Mesendoderm (in vitro differentiated cells): Measurements from ENCODE around the gene BCAR3.

Experiments used
- DNase-seq: peaks from one replicate; pipeline ENCODE4 v3.0.0; 2013
- H2AK5ac ChIP-seq: 2 replicates; pipeline ENCODE4 v1.6.1; 2013; ENCODE audit warnings: low read length, inconsistent platforms
- H2BK120ac ChIP-seq: 2 replicates; pipeline ENCODE4 v1.6.1; 2013; ENCODE audit warnings: low read depth, mild to moderate bottlenecking, low read length, moderate library complexity, mixed read lengths
- H2BK15ac ChIP-seq: replicated peaks from 2 replicates; pipeline ENCODE4 v1.6.1; 2013; ENCODE audit warnings: low read depth, mild to moderate bottlenecking, moderate library complexity
- H2BK5ac ChIP-seq: 2 replicates; pipeline ENCODE4 v1.6.1; 2013; ENCODE audit warnings: low read length, inconsistent platforms
- H3K18ac ChIP-seq: 2 replicates; pipeline ENCODE4 v1.6.1; 2013; ENCODE audit warnings: mild to moderate bottlenecking, low read length, mixed read lengths
- H3K23ac ChIP-seq: one replicate; pipeline ENCODE4 v1.6.1; 2013; ENCODE audit warnings: low read length
- H3K27ac ChIP-seq: 2 replicates; pipeline ENCODE4 v1.5.1; 2013; ENCODE audit warnings: low read depth, mild to moderate bottlenecking, inconsistent platforms, low read length, moderate library complexity
- H3K27me3 ChIP-seq: 2 replicates; pipeline ENCODE4 v1.6.1; 2013; ENCODE audit warnings: low read length, control low read depth, mild to moderate bottlenecking, inconsistent platforms; ENCODE audit not compliant: insufficient read depth, poor library complexity
- H3K36me3 ChIP-seq: 2 replicates; pipeline ENCODE4 v1.6.1; 2013; ENCODE audit warnings: low read length, inconsistent platforms; ENCODE audit not compliant: control insufficient read depth, insufficient read depth
- H3K4ac ChIP-seq: one replicate; pipeline ENCODE4 v1.6.1; 2013; ENCODE audit warnings: low read depth, mild to moderate bottlenecking, low read length, moderate library complexity
- H3K4me1 ChIP-seq: 2 replicates; pipeline ENCODE4 v1.6.1; 2013; ENCODE audit warnings: low read depth, low read length, inconsistent platforms; ENCODE audit not compliant: control insufficient read depth
- H3K4me2 ChIP-seq: 2 replicates; pipeline ENCODE4 v1.6.1; 2013; ENCODE audit warnings: low read length
- H3K4me3 ChIP-seq: 2 replicates; pipeline ENCODE4 v1.5.1; 2013; ENCODE audit warnings: mild to moderate bottlenecking, low read length
- H3K56ac ChIP-seq: one replicate; pipeline ENCODE4 v1.6.1; 2013; ENCODE audit warnings: low read length
- H3K79me1 ChIP-seq: 2 replicates; pipeline ENCODE4 v1.6.1; 2013; ENCODE audit warnings: low read length, inconsistent platforms
- H3K79me2 ChIP-seq: 2 replicates; pipeline ENCODE4 v1.6.1; 2013; ENCODE audit warnings: mild to moderate bottlenecking, low read length; ENCODE audit not compliant: control insufficient read depth, insufficient read depth
- H3K9ac ChIP-seq: 2 replicates; pipeline ENCODE4 v1.6.1; 2013; ENCODE audit warnings: low read length, inconsistent platforms
- H4K5ac ChIP-seq: one replicate; pipeline ENCODE4 v1.6.1; 2013; ENCODE audit warnings: low read length
- H4K8ac ChIP-seq: one replicate; pipeline ENCODE4 v1.6.1; 2013; ENCODE audit warnings: low read depth, mild to moderate bottlenecking, control low read depth, low read length, moderate library complexity
- WGBS: extraction: QIAGEN DNeasy Blood & Tissue Kit; methylation state at CpG from one replicate; pipeline ENCODE4 v1.1.7; 2013; ENCODE audit warnings: low lambda C conversion rate, missing lambda C conversion rate; ENCODE audit not compliant: insufficient coverage; ENCODE audit errors: extremely low coverage; 5-methylcytosine and 5-hydroxymethylcytosine counted together

BCAR3 gene

GRCh38 chr1:93678946-93679480, 2.6 kb downstream of the BCAR3 start:
- H2BK120ac ChIP-seq: no peak overlapping the region
- H4K5ac ChIP-seq: no peak overlapping the region
- peak overlapping the region; percentile 21 for H3K4me2 ChIP-seq
- H3K18ac ChIP-seq: peak overlapping the region; percentile 77
- H3K79me1 ChIP-seq: peaks cover 23% of the 10 kb centered on the region
- H3K4ac ChIP-seq: no peak overlapping the region
- H3K56ac ChIP-seq: peak overlapping the region; percentile 61
- H3K23ac ChIP-seq: no peak overlapping the region
- peak overlapping the region; percentile 48 for H3K27ac ChIP-seq
- H3K4me3 ChIP-seq: no peak overlapping the region
- H2AK5ac ChIP-seq: no peak overlapping the region
- no CpG with 5 or more reads among the region's 4 CpGs for WGBS
- DNase-seq: peak; percentile 89
- no peaks in the 10 kb centered on the region for H3K27me3 ChIP-seq
- peak overlapping the region; percentile 45 for H3K9ac ChIP-seq
- peaks cover 18% of the 10 kb centered on the region for H3K4me1 ChIP-seq
- peaks cover 2% of the 10 kb centered on the region for H3K36me3 ChIP-seq
- peak overlapping the region; percentile 4 for H2BK5ac ChIP-seq
- no peak overlapping the region for H4K8ac ChIP-seq
- no peak overlapping the region for H2BK15ac ChIP-seq
- H3K79me2 ChIP-seq: peaks cover 65% of the 10 kb centered on the region

DNA sequence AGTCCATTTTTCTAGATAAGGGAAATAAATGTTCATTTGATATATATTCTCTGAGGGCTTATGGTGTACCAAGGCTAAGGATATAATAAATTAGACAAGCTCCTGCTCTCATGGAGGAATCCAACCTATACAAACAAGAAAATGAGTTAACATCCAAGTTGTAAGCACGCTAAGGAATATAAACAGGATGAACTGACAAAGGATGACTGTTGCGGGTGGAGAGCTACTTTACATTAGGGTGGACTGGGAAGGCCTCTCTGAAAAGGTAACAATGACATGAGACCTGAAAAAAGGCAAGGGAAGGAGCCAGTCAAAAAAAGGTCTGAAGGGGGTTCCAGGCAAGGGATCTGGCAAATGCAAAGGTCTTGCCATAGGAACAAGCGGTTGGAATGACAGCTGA, 3.1 kb downstream of the BCAR3 start:
- no peak overlapping the region for H4K8ac ChIP-seq
- H3K27ac ChIP-seq: peak overlapping the region; percentile 42
- peaks cover 18% of the 10 kb centered on the region for H3K4me1 ChIP-seq
- peaks cover 2% of the 10 kb centered on the region for H3K36me3 ChIP-seq
- peak overlapping the region; percentile 32 for H3K18ac ChIP-seq
- WGBS: no CpG with 5 or more reads among the region's 3 CpGs
- H3K23ac ChIP-seq: no peak overlapping the region
- H3K27me3 ChIP-seq: no peaks in the 10 kb centered on the region
- H2BK15ac ChIP-seq: no peak overlapping the region
- H4K5ac ChIP-seq: no peak overlapping the region
- no peak for DNase-seq
- H3K4ac ChIP-seq: no peak overlapping the region
- no peak overlapping the region for H2AK5ac ChIP-seq
- peak overlapping the region; percentile 25 for H3K56ac ChIP-seq
- no peak overlapping the region for H2BK5ac ChIP-seq
- H3K79me1 ChIP-seq: peaks cover 23% of the 10 kb centered on the region
- H3K79me2 ChIP-seq: peaks cover 66% of the 10 kb centered on the region
- H2BK120ac ChIP-seq: no peak overlapping the region
- no peak overlapping the region for H3K4me3 ChIP-seq
- H3K9ac ChIP-seq: peak overlapping the region; percentile 45
- H3K4me2 ChIP-seq: peak overlapping the region; percentile 10

DNA sequence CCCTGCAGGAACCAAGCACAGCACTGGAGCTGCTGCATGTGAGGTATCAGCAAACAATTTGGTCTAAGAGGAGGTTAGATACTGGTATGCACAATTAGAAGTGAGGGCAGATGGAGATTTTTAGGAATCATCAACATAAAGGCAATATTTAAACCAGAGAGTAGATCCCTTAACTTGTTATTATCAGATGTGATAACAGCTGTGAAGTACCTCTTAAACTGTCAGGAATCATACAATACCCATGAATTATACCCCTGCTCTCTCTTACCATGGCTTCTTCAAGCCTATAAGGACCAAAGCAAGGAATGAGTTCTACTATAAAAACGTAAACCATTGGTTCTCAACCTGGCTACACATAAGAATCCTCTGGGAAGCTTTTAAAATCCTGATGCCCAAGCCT, 3.9 kb downstream of the BCAR3 start:
- no peak overlapping the region for H3K4me3 ChIP-seq
- H3K27ac ChIP-seq: no peak overlapping the region
- H3K79me1 ChIP-seq: peaks cover 31% of the 10 kb centered on the region
- H3K23ac ChIP-seq: no peak overlapping the region
- H2BK15ac ChIP-seq: no peak overlapping the region
- H3K36me3 ChIP-seq: peaks cover 4% of the 10 kb centered on the region
- no peak overlapping the region for H3K9ac ChIP-seq
- H3K4me2 ChIP-seq: no peak overlapping the region
- H3K4me1 ChIP-seq: peaks cover 20% of the 10 kb centered on the region
- H3K27me3 ChIP-seq: no peaks in the 10 kb centered on the region
- DNase-seq: no peak
- peak overlapping the region; percentile 67 for H3K56ac ChIP-seq
- peak overlapping the region; percentile 31 for H2AK5ac ChIP-seq
- H2BK5ac ChIP-seq: peak overlapping the region; percentile 22
- no peak overlapping the region for H3K18ac ChIP-seq
- no peak overlapping the region for H2BK120ac ChIP-seq
- H4K5ac ChIP-seq: no peak overlapping the region
- no CpG with 5 or more reads among the region's 1 CpG for WGBS
- H3K79me2 ChIP-seq: peaks cover 73% of the 10 kb centered on the region
- no peak overlapping the region for H3K4ac ChIP-seq
- no peak overlapping the region for H4K8ac ChIP-seq

GRCh38 chr1:93676427-93676826, 5.2 kb downstream of the BCAR3 start:
- Histone ChIP-seq H3K36me3 (peaks cover 4% of the 10 kb centered on the region), H3K56ac (peak overlapping the region; percentile 27), H3K18ac (no peak overlapping the region), H3K79me2 (peaks cover 80% of the 10 kb centered on the region), H3K4me1 (peaks cover 20% of the 10 kb centered on the region), H3K27ac (no peak overlapping the region), H3K27me3 (no peaks in the 10 kb centered on the region), H2AK5ac (no peak overlapping the region), H3K4ac (no peak overlapping the region), H4K5ac (no peak overlapping the region), H2BK15ac (no peak overlapping the region), H3K9ac (peak overlapping the region; percentile 1), H3K4me2 (no peak overlapping the region), H3K23ac (no peak overlapping the region), H2BK120ac (no peak overlapping the region), H2BK5ac (no peak overlapping the region), H3K79me1 (peaks cover 34% of the 10 kb centered on the region), H4K8ac (no peak overlapping the region), H3K4me3 (no peak overlapping the region)
- no CpG with 5 or more reads among the region's 6 CpGs for WGBS
- DNase-seq: no peak

- Histone ChIP-seq H3K4me1 (peaks cover 20% of the 10 kb centered on the region), H3K4ac (no peak overlapping the region)
- DNase-seq: no peak
Measured at GRCh38 chr1:93675931-93676330, 5.7 kb downstream of the BCAR3 start.

GRCh38 chr1:93675271-93675670, 6.4 kb downstream of the BCAR3 start:
- WGBS: no CpG with 5 or more reads among the region's 3 CpGs
- H3K4me1 ChIP-seq: peaks cover 22% of the 10 kb centered on the region
- DNase-seq: no peak

More at GRCh38 chr1:93675931-93676330, 5.7 kb downstream of the BCAR3 start:
- Histone ChIP-seq H3K9ac (peak overlapping the region; percentile 1), H3K4me3 (no peak overlapping the region), H3K79me2 (peaks cover 75% of the 10 kb centered on the region), H3K18ac (no peak overlapping the region), H2BK5ac (no peak overlapping the region), H2BK120ac (no peak overlapping the region), H3K36me3 (peaks cover 4% of the 10 kb centered on the region), H4K5ac (no peak overlapping the region), H3K79me1 (peaks cover 34% of the 10 kb centered on the region), H3K27me3 (no peaks in the 10 kb centered on the region), H3K23ac (no peak overlapping the region), H2BK15ac (no peak overlapping the region), H3K4me2 (no peak overlapping the region), H2AK5ac (no peak overlapping the region), H3K27ac (no peak overlapping the region), H3K56ac (no peak overlapping the region), H4K8ac (no peak overlapping the region)
- no CpG with 5 or more reads among the region's 5 CpGs for WGBS

More at GRCh38 chr1:93675271-93675670, 6.4 kb downstream of the BCAR3 start:
- H2BK120ac ChIP-seq: no peak overlapping the region
- no peak overlapping the region for H3K4ac ChIP-seq
- no peak overlapping the region for H3K56ac ChIP-seq
- no peak overlapping the region for H3K23ac ChIP-seq
- peak overlapping the region; percentile 4 for H3K9ac ChIP-seq
- no peak overlapping the region for H3K4me2 ChIP-seq
- peak overlapping the region; percentile 9 for H3K18ac ChIP-seq
- peaks cover 4% of the 10 kb centered on the region for H3K36me3 ChIP-seq
- H3K79me1 ChIP-seq: peaks cover 36% of the 10 kb centered on the region
- H3K4me3 ChIP-seq: no peak overlapping the region
- H4K8ac ChIP-seq: no peak overlapping the region
- no peak overlapping the region for H2AK5ac ChIP-seq
- no peak overlapping the region for H2BK15ac ChIP-seq
- no peak overlapping the region for H2BK5ac ChIP-seq
- H3K79me2 ChIP-seq: peaks cover 71% of the 10 kb centered on the region
- H4K5ac ChIP-seq: no peak overlapping the region
- H3K27ac ChIP-seq: no peak overlapping the region
- H3K27me3 ChIP-seq: no peaks in the 10 kb centered on the region
